ENCODE data around the gene PITPNM2. TPM values are rescaled to one million over a fixed set of nuclear protein-coding genes. Genes with fewer than 3 reads are reported as not detected.

Gene PITPNM2
- total and polyA plus RNA-seq, 2 experiments from 2014 or later = 3.6 to 6.3 TPM

GRCh38 chr12:123101526-123101925 lies 49.4 kb downstream of the PITPNM2 start:
- H3K9me2 ChIP-seq (replicated peaks; ENCODE audit: insufficient read depth) = no peaks in the 10 kb centered on the region
- 83% methylated on average over 5 of the region's 5 CpGs for WGBS (ENCODE audit: low lambda C conversion rate, missing lambda C conversion rate)
- no peaks in the 10 kb centered on the region for H3K36me3 ChIP-seq (replicated peaks; ENCODE audit: insufficient read depth, low read depth)
- TF ChIP-seq EZH2 (IDR thresholded peaks at IDR 0.05; ENCODE audit: borderline replicate concordance) (no peak), EZH2phosphoT487 (IDR thresholded peaks at IDR 0.05; ENCODE audit: low read depth, severe bottlenecking, unreplicated experiment) (no peak), CTCF (IDR thresholded peaks at IDR 0.05; ENCODE audit: poor library complexity) (no peak)
- H3K9me3 ChIP-seq (ENCODE audit: low read depth) = no peaks in the 10 kb centered on the region
- H3K4me2 ChIP-seq = no peak overlapping the region
- peaks cover 3% of the 10 kb centered on the region for H4K20me1 ChIP-seq (ENCODE audit: insufficient read depth, poor library complexity, severe bottlenecking)
- no peak for DNase-seq (ENCODE audit: low spot score)
- no peaks in the 10 kb centered on the region for H3K27me3 ChIP-seq
- no peak overlapping the region for H3K4me3 ChIP-seq
- H3K79me2 ChIP-seq = no peaks in the 10 kb centered on the region
- no peak overlapping the region for H3K27ac ChIP-seq
- no peaks in the 10 kb centered on the region for H3K4me1 ChIP-seq (ENCODE audit: insufficient read depth)
- no peak overlapping the region for H2AFZ ChIP-seq

Other genes starting within 250 kb of the PITPNM2 start
- 3.9 and 4.4 TPM in 2 replicates for gene ABCB9, start 184.6 kb downstream of the PITPNM2 start, total RNA-seq
- 5.5 and 7.3 TPM in 2 replicates for gene ABCB9, start 184.6 kb downstream of the PITPNM2 start, polyA plus RNA-seq
- 11.4 and 13.4 TPM in 2 replicates for gene OGFOD2, start 175.8 kb downstream of the PITPNM2 start, total RNA-seq
- 23.9 and 26.5 TPM in 2 replicates for gene OGFOD2, start 175.8 kb downstream of the PITPNM2 start, polyA plus RNA-seq
- 131 and 138 TPM in 2 replicates for gene ARL6IP4, start 170.4 kb downstream of the PITPNM2 start, total RNA-seq
- gene ARL6IP4, start 170.4 kb downstream of the PITPNM2 start, polyA plus RNA-seq = 248 and 284 TPM in 2 replicates
- 42.7 and 44.3 TPM in 2 replicates for gene MPHOSPH9, start 82.1 kb upstream of the PITPNM2 start, total RNA-seq
- gene MPHOSPH9, start 82.1 kb upstream of the PITPNM2 start, polyA plus RNA-seq = 5.8 and 13.1 TPM in 2 replicates
- gene MTRFR, start 82.3 kb upstream of the PITPNM2 start, total RNA-seq = 8.7 and 13.8 TPM in 2 replicates
- 13.3 and 20.9 TPM in 2 replicates for gene MTRFR, start 82.3 kb upstream of the PITPNM2 start, polyA plus RNA-seq
- gene CDK2AP1, start 120.8 kb upstream of the PITPNM2 start, total RNA-seq = 140 and 153 TPM in 2 replicates
- 160 and 187 TPM in 2 replicates for gene CDK2AP1, start 120.8 kb upstream of the PITPNM2 start, polyA plus RNA-seq
- gene SBNO1, start 213.8 kb upstream of the PITPNM2 start, total RNA-seq = 28.9 and 29.7 TPM in 2 replicates
- gene SBNO1, start 213.8 kb upstream of the PITPNM2 start, polyA plus RNA-seq = 13.4 and 13.7 TPM in 2 replicates
- gene KMT5A, start 233.0 kb upstream of the PITPNM2 start, total RNA-seq = 28.4 and 28.7 TPM in 2 replicates
- 21.9 and 24.5 TPM in 2 replicates for gene KMT5A, start 233.0 kb upstream of the PITPNM2 start, polyA plus RNA-seq

All from hepatocyte (in vitro differentiated cells).